Chondrocyte (in vitro differentiated cells): ENCODE measurements around the gene EYA2. TPM values are rescaled to one million over a fixed set of nuclear protein-coding genes. Genes with fewer than 3 reads are reported as not detected.

Experiments
- DNase-seq: peaks from one replicate; pipeline ENCODE4 v3.0.0; 2021; ENCODE audit warnings: mixed read lengths, low spot score
- H3K27ac Mint-ChIP-seq: one replicate; pipeline ENCODE4 v1.8.0; 2021; ENCODE audit warnings: mild to moderate bottlenecking, moderate library complexity, mixed read lengths; ENCODE audit not compliant: unreplicated experiment
- H3K27me3 Mint-ChIP-seq: 2 replicates; pipeline ENCODE4 v1.8.0; 2021; ENCODE audit warnings: low read depth, mixed read lengths
- H3K36me3 Mint-ChIP-seq: 2 replicates; pipeline ENCODE4 v1.8.0; 2021; ENCODE audit warnings: low read depth, mixed read lengths
- H3K4me1 Mint-ChIP-seq: 2 replicates; pipeline ENCODE4 v1.8.0; 2021; ENCODE audit warnings: low read depth, mild to moderate bottlenecking, mixed read lengths
- H3K4me3 Mint-ChIP-seq: one replicate; pipeline ENCODE4 v1.8.0; 2021; ENCODE audit warnings: mild to moderate bottlenecking, moderate library complexity, mixed read lengths; ENCODE audit not compliant: unreplicated experiment
- H3K9me3 Mint-ChIP-seq: 2 replicates; pipeline ENCODE4 v1.8.0; 2021; ENCODE audit warnings: low read depth, mixed read lengths
- total RNA-seq: library from RNA; stranded (reverse); gene quantifications from 3 replicates; pipeline ENCODE4 v1.2.1, GENCODE V29; 2021
- TF ChIP-seq, protein P1 (sequence below): fragments of 200-600 bp; sonication (generic); IDR thresholded peaks from 2 replicates; pipeline ENCODE4 v1.5.0; 2021; ENCODE audit warnings: antibody characterized with exemption, mild to moderate bottlenecking, moderate library complexity

The EYA2 gene
- total RNA-seq, 1 donor from 2014 or later, result 0.32 TPM

GRCh38 chr20:47009784-47010183 is 115.1 kb downstream of the EYA2 start:
- H3K9me3 Mint-ChIP-seq, result no peaks in the 10 kb centered on the region
- H3K27ac Mint-ChIP-seq, result no peak overlapping the region
- H3K27me3 Mint-ChIP-seq, result peaks cover 34% of the 10 kb centered on the region

GRCh38 chr20:47011984-47012383 is 117.3 kb downstream of the EYA2 start:
- no peaks in the 10 kb centered on the region for H3K36me3 Mint-ChIP-seq
- H3K27ac Mint-ChIP-seq, result no peak overlapping the region
- TF ChIP-seq, protein P1, sequence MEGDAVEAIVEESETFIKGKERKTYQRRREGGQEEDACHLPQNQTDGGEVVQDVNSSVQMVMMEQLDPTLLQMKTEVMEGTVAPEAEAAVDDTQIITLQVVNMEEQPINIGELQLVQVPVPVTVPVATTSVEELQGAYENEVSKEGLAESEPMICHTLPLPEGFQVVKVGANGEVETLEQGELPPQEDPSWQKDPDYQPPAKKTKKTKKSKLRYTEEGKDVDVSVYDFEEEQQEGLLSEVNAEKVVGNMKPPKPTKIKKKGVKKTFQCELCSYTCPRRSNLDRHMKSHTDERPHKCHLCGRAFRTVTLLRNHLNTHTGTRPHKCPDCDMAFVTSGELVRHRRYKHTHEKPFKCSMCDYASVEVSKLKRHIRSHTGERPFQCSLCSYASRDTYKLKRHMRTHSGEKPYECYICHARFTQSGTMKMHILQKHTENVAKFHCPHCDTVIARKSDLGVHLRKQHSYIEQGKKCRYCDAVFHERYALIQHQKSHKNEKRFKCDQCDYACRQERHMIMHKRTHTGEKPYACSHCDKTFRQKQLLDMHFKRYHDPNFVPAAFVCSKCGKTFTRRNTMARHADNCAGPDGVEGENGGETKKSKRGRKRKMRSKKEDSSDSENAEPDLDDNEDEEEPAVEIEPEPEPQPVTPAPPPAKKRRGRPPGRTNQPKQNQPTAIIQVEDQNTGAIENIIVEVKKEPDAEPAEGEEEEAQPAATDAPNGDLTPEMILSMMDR, result no peak
- peaks cover 4% of the 10 kb centered on the region for H3K9me3 Mint-ChIP-seq
- no peak overlapping the region for H3K4me3 Mint-ChIP-seq
- no peaks in the 10 kb centered on the region for H3K4me1 Mint-ChIP-seq
- peaks cover 39% of the 10 kb centered on the region for H3K27me3 Mint-ChIP-seq
- DNase-seq, result no peak

More at GRCh38 chr20:47009784-47010183, 115.1 kb downstream of the EYA2 start:
- H3K4me1 Mint-ChIP-seq, result no peaks in the 10 kb centered on the region
- TF ChIP-seq, protein P1, result no peak
- DNase-seq, result no peak
- H3K4me3 Mint-ChIP-seq, result no peak overlapping the region
- H3K36me3 Mint-ChIP-seq, result no peaks in the 10 kb centered on the region

DNA sequence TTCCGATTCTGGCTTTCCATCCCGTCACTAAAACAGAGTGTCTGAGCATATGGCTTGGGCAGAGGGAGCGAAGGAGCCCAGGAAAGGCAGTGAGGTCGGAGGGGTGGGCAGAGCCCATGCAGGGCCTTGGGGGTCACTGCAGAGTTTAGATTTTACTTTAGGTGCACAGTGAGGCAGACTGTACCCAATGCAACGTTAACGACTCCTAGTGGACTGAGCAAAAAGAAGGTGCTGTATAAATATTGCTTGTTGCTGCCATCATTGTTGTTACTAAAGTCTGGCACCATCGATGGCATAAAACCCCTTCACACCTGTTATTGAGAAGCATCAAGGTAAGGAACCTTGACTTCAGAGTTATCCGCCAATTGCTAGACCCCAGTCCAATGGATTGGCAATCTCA is 119.0 kb downstream of the EYA2 start:
- no peak for DNase-seq
- no peak overlapping the region for H3K27ac Mint-ChIP-seq
- H3K4me1 Mint-ChIP-seq, result no peaks in the 10 kb centered on the region
- H3K4me3 Mint-ChIP-seq, result no peak overlapping the region
- no peaks in the 10 kb centered on the region for H3K36me3 Mint-ChIP-seq
- peaks cover 4% of the 10 kb centered on the region for H3K9me3 Mint-ChIP-seq
- H3K27me3 Mint-ChIP-seq, result peaks cover 39% of the 10 kb centered on the region
- TF ChIP-seq, protein P1, result no peak

- TF ChIP-seq, protein P1, result no peak
- Mint-ChIP-seq H3K36me3 (no peaks in the 10 kb centered on the region), H3K9me3 (peaks cover 4% of the 10 kb centered on the region), H3K27me3 (peaks cover 46% of the 10 kb centered on the region), H3K4me3 (no peak overlapping the region), H3K27ac (no peak overlapping the region), H3K4me1 (peaks cover 14% of the 10 kb centered on the region)
- DNase-seq, result no peak
These were observed 121.5 kb downstream of the EYA2 start for GRCh38 chr20:47016068-47016664.

- H3K36me3 Mint-ChIP-seq, result no peaks in the 10 kb centered on the region
- TF ChIP-seq, protein P1, result no peak
- peaks cover 4% of the 10 kb centered on the region for H3K9me3 Mint-ChIP-seq
- H3K27ac Mint-ChIP-seq, result no peak overlapping the region
- peaks cover 45% of the 10 kb centered on the region for H3K27me3 Mint-ChIP-seq
- H3K4me3 Mint-ChIP-seq, result no peak overlapping the region
- no peak for DNase-seq
- peaks cover 14% of the 10 kb centered on the region for H3K4me1 Mint-ChIP-seq
These were observed 123.7 kb downstream of the EYA2 start for GRCh38 chr20:47018381-47018780.
